ENCODE results near the gene EFNB3.

The EFNB3 gene

DNA sequence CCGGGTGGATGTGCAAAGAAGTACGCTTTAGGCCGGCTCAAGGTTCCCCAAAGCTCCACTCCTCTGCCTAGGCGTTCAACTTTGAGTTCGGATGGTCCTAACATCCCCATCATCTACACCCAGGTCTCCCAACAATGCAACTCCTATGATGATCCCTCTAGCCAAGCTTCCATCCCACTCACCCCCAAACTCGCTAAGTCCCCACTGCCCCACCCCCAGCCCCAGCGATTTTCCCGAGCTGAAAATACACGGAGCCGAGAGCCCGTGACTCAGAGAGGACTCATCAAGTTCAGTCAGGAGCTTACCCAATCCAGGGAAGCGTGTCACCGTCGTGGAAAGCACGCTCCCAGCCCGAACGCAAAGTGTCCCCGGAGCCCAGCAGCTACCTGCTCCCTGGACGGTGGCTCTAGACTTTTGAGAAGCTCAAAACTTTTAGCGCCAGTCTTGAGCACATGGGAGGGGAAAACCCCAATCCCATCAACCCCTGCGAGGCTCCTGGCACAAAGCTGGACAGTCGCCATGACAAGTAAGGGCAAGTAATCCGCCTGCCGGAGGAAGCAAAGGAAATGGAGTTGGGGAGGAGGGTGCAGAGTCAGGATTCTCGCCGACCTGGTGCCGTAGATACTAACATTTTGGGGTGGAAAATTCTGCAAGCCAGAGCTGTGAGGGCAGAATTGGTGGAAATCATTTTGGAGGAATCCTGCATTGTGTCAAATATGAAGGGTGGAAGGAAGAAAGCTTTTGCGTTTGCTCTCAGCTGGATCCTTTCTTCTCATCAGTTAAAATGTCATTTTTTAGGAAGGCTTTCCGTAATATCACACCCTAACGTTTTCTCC lies 17.7 kb upstream of the EFNB3 start, which contains the start of gene TP53 (continued):
- 0 out of 2 replicates have a peak, but pooled peaks have one; percentile 19 for TF ChIP-seq KLF10 (tag by site-specific recombination; IDR thresholded peaks at IDR 0.05)
- TF ChIP-seq PRDM1 (tag by site-specific recombination; IDR thresholded peaks at IDR 0.05): peak; percentile 76
- TF ChIP-seq KLF1 (tag by site-specific recombination; IDR thresholded peaks at IDR 0.05): 0 out of 2 replicates have a peak, but pooled peaks have one; percentile 7
- peak; percentile 61 for TF ChIP-seq ZXDB (tag by site-specific recombination; IDR thresholded peaks at IDR 0.05)
- TF ChIP-seq ZBTB48 (tag by site-specific recombination; IDR thresholded peaks at IDR 0.05): no peak
- TF ChIP-seq ZNF660 (tag by site-specific recombination; IDR thresholded peaks at IDR 0.05): peak; percentile 90
- TF ChIP-seq ZNF394 (tag by site-specific recombination; IDR thresholded peaks at IDR 0.05; ENCODE audit: borderline replicate concordance): peak; percentile 54; the same call in 1 of the 2 replicates
- TF ChIP-seq, protein P1, sequence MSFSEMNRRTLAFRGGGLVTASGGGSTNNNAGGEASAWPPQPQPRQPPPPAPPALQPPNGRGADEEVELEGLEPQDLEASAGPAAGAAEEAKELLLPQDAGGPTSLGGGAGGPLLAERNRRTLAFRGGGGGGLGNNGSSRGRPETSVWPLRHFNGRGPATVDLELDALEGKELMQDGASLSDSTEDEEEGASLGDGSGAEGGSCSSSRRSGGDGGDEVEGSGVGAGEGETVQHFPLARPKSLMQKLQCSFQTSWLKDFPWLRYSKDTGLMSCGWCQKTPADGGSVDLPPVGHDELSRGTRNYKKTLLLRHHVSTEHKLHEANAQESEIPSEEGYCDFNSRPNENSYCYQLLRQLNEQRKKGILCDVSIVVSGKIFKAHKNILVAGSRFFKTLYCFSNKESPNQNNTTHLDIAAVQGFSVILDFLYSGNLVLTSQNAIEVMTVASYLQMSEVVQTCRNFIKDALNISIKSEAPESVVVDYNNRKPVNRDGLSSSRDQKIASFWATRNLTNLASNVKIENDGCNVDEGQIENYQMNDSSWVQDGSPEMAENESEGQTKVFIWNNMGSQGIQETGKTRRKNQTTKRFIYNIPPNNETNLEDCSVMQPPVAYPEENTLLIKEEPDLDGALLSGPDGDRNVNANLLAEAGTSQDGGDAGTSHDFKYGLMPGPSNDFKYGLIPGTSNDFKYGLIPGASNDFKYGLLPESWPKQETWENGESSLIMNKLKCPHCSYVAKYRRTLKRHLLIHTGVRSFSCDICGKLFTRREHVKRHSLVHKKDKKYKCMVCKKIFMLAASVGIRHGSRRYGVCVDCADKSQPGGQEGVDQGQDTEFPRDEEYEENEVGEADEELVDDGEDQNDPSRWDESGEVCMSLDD (tag by site-specific recombination; IDR thresholded peaks at IDR 0.05): peak; percentile 40
- no peak for TF ChIP-seq GLIS2 (tag by site-specific recombination; IDR thresholded peaks at IDR 0.05)
- TF ChIP-seq ZNF324 (tag by site-specific recombination; IDR thresholded peaks at IDR 0.05): peak; percentile 33; the same call in 1 of the 2 replicates
- no peak for TF ChIP-seq GLI4 (tag by site-specific recombination; IDR thresholded peaks at IDR 0.05)
- TF ChIP-seq, protein P2, sequence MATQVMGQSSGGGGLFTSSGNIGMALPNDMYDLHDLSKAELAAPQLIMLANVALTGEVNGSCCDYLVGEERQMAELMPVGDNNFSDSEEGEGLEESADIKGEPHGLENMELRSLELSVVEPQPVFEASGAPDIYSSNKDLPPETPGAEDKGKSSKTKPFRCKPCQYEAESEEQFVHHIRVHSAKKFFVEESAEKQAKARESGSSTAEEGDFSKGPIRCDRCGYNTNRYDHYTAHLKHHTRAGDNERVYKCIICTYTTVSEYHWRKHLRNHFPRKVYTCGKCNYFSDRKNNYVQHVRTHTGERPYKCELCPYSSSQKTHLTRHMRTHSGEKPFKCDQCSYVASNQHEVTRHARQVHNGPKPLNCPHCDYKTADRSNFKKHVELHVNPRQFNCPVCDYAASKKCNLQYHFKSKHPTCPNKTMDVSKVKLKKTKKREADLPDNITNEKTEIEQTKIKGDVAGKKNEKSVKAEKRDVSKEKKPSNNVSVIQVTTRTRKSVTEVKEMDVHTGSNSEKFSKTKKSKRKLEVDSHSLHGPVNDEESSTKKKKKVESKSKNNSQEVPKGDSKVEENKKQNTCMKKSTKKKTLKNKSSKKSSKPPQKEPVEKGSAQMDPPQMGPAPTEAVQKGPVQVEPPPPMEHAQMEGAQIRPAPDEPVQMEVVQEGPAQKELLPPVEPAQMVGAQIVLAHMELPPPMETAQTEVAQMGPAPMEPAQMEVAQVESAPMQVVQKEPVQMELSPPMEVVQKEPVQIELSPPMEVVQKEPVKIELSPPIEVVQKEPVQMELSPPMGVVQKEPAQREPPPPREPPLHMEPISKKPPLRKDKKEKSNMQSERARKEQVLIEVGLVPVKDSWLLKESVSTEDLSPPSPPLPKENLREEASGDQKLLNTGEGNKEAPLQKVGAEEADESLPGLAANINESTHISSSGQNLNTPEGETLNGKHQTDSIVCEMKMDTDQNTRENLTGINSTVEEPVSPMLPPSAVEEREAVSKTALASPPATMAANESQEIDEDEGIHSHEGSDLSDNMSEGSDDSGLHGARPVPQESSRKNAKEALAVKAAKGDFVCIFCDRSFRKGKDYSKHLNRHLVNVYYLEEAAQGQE (tag by site-specific recombination; IDR thresholded peaks at IDR 0.05): 0 out of 2 replicates have a peak, but pooled peaks have one; percentile 8
- no peak for TF ChIP-seq TRIM28 (IDR thresholded peaks at IDR 0.05; ENCODE audit: borderline replicate concordance, low read length)
- TF ChIP-seq ZNF391 (tag by site-specific recombination; IDR thresholded peaks at IDR 0.05; ENCODE audit: borderline replicate concordance, low read depth): peak; percentile 55; the same call in 1 of the 2 replicates
- TF ChIP-seq SP7 (tag by site-specific recombination; IDR thresholded peaks at IDR 0.05): peak; percentile 49
- no peak; the same call in 1 of the 2 replicates for TF ChIP-seq ZNF654 (tag by site-specific recombination; IDR thresholded peaks at IDR 0.05; ENCODE audit: low read depth)
- TF ChIP-seq, protein P3, sequence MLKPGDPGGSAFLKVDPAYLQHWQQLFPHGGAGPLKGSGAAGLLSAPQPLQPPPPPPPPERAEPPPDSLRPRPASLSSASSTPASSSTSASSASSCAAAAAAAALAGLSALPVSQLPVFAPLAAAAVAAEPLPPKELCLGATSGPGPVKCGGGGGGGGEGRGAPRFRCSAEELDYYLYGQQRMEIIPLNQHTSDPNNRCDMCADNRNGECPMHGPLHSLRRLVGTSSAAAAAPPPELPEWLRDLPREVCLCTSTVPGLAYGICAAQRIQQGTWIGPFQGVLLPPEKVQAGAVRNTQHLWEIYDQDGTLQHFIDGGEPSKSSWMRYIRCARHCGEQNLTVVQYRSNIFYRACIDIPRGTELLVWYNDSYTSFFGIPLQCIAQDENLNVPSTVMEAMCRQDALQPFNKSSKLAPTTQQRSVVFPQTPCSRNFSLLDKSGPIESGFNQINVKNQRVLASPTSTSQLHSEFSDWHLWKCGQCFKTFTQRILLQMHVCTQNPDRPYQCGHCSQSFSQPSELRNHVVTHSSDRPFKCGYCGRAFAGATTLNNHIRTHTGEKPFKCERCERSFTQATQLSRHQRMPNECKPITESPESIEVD (tag by site-specific recombination; IDR thresholded peaks at IDR 0.05): no peak
- peak; percentile 90 for TF ChIP-seq ZBTB17 (tag by site-specific recombination; IDR thresholded peaks at IDR 0.05)
- TF ChIP-seq, protein P4, sequence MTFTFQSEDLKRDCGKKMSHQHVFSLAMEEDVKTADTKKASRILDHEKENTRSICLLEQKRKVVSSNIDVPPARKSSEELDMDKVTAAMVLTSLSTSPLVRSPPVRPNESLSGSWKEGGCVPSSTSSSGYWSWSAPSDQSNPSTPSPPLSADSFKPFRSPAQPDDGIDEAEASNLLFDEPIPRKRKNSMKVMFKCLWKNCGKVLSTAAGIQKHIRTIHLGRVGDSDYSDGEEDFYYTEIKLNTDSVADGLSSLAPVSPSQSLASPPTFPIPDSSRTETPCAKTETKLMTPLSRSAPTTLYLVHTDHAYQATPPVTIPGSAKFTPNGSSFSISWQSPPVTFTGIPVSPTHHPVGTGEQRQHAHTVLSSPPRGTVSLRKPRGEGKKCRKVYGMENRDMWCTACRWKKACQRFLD (tag by site-specific recombination; IDR thresholded peaks at IDR 0.05): no peak
- TF ChIP-seq, protein P5, sequence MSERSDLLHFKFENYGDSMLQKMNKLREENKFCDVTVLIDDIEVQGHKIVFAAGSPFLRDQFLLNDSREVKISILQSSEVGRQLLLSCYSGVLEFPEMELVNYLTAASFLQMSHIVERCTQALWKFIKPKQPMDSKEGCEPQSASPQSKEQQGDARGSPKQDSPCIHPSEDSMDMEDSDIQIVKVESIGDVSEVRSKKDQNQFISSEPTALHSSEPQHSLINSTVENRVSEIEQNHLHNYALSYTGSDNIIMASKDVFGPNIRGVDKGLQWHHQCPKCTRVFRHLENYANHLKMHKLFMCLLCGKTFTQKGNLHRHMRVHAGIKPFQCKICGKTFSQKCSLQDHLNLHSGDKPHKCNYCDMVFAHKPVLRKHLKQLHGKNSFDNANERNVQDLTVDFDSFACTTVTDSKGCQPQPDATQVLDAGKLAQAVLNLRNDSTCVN (tag by site-specific recombination; optimal IDR thresholded peaks at IDR 0.05): peak; percentile 32
- TF ChIP-seq, protein P6, sequence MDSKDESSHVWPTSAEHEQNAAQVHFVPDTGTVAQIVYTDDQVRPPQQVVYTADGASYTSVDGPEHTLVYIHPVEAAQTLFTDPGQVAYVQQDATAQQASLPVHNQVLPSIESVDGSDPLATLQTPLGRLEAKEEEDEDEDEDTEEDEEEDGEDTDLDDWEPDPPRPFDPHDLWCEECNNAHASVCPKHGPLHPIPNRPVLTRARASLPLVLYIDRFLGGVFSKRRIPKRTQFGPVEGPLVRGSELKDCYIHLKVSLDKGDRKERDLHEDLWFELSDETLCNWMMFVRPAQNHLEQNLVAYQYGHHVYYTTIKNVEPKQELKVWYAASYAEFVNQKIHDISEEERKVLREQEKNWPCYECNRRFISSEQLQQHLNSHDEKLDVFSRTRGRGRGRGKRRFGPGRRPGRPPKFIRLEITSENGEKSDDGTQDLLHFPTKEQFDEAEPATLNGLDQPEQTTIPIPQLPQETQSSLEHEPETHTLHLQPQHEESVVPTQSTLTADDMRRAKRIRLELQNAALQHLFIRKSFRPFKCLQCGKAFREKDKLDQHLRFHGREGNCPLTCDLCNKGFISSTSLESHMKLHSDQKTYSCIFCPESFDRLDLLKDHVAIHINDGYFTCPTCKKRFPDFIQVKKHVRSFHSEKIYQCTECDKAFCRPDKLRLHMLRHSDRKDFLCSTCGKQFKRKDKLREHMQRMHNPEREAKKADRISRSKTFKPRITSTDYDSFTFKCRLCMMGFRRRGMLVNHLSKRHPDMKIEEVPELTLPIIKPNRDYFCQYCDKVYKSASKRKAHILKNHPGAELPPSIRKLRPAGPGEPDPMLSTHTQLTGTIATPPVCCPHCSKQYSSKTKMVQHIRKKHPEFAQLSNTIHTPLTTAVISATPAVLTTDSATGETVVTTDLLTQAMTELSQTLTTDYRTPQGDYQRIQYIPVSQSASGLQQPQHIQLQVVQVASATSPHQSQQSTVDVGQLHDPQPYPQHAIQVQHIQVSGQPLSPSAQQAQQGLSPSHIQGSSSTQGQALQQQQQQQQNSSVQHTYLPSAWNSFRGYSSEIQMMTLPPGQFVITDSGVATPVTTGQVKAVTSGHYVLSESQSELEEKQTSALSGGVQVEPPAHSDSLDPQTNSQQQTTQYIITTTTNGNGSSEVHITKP (tag by site-specific recombination; IDR thresholded peaks at IDR 0.05): peak; percentile 75
- peak; percentile 98 for TF ChIP-seq ZNF76 (tag by site-specific recombination; IDR thresholded peaks at IDR 0.05; ENCODE audit: borderline replicate concordance, low read depth)

Data from HEK293 (cell line).